Loucy (cell line): ENCODE data around the gene PSMB8.

Source experiments
- CTCF ChIP-seq: fragments of 200-600 bp; sonication (generic); conservative IDR thresholded peaks from 2 replicates; pipeline ENCODE4 v1.5.1; 2014; ENCODE audit warnings: mild to moderate bottlenecking, antibody characterized with exemption, low read length
- EZH2phosphoT487 ChIP-seq: fragments of 200-600 bp; IDR thresholded peaks from 2 replicates; pipeline ENCODE4 v1.6.1; 2018; ENCODE audit warnings: antibody characterized with exemption, mild to moderate bottlenecking, moderate library complexity, borderline replicate concordance

DNA sequence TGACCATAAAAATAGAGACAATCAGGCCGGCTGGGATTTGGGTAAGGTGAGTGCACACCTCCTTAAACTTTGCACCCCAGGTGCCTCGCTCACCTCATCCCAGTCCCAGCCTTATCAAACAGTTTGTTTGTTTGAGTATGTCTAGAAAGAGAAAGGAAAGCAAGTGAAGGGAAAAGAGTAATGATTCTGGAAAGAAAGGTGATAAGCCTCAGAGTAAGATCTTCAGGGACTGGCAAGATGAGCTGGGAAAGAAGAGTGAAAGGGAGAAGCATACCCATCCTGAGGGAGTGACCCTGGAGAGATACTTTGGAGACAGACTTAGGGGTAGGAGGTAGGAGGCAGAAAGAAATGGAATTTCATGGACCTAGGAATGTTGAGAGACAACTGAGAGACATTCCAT lies 7.0 kb downstream of the PSMB8 start:
- TF ChIP-seq CTCF: no peak
- no peak for TF ChIP-seq EZH2phosphoT487
